K562 (cell line): ENCODE results near the gene PTPRG. TPM values are rescaled to one million over a fixed set of nuclear protein-coding genes. Genes with fewer than 3 reads are reported as not detected.
A peak's percentile ranks its signal among the peaks of the same experiment; 100 is the strongest.

Source experiments
- ATAC-seq: fragments of 200-7000 bp; cut with Tn5 transposase; 3 replicates; pipeline ENCODE4 v1.9.1; 2020; ENCODE audit warnings: moderate library complexity
- BruUV-seq: library from RNA; stranded (reverse); fragments of 400-500 nt; replicated peaks from 2 replicates; lab custom pipeline; 2021; lab: Mats Ljungman, UMichigan
- CTCF ChIA-PET: fragments of 300-600 bp; formaldehyde crosslinking; extraction: SDS; loops from one replicate; lab custom pipeline; 2021; ENCODE audit warnings: low intra/inter-chr PET ratio; lab: Yijun Ruan, JAX
- POLR2A ChIA-PET: fragments of 300-600, 350-650 bp; sonication (Branson Sonifier 250); formaldehyde crosslinking; extraction: SDS; loops from one replicate; lab custom pipeline; 2021; ENCODE audit warnings: antibody characterized with exemption, inconsistent platforms; lab: Yijun Ruan, JAX
- DNase-seq, 4 experiments: peaks; one replicate each; pipeline versions ENCODE4 v3.0.0 to v3.0.0-alpha.2; 2011 to 2018; ENCODE audit warnings: low spot score in 3 of 4, mixed read lengths in 3 of 4; ENCODE audit errors: extremely low read depth in 1 of 4
- FAIRE-seq: peaks from 2 replicates; lab custom pipeline; 2011; peaks lifted over from hg19 to GRCh38; lab: Jason Lieb, UNC
- H2AFZ ChIP-seq: 2 replicates; pipeline ENCODE4 v1.6.0; 2011; ENCODE audit warnings: low read depth, low read length, control low read depth, inconsistent platforms
- H3K27ac ChIP-seq: fragments of 200-600 bp; 3 replicates; pipeline ENCODE4 v1.8.0; 2011; ENCODE audit warnings: low read depth, mild to moderate bottlenecking, control low read depth, inconsistent platforms, low read length, moderate library complexity, mixed read lengths; ENCODE audit errors: extremely low read depth
- H3K27me3 ChIP-seq, 2 experiments: fragments of 300-600 bp in 1 of 2; 2 replicates in 1 of 2; 3 replicates in 1 of 2; pipeline versions ENCODE4 v1.6.0 to v1.8.0; 2011; ENCODE audit warnings: inconsistent platforms in 2 of 2, low read length in 2 of 2, mild to moderate bottlenecking in 1 of 2, mixed read lengths in 1 of 2, moderate library complexity in 1 of 2; ENCODE audit not compliant: control insufficient read depth in 2 of 2, insufficient read depth in 2 of 2
- H3K36me3 ChIP-seq: fragments of 300-600 bp; 3 replicates; pipeline ENCODE4 v1.8.0; 2011; ENCODE audit warnings: mild to moderate bottlenecking, low read length, inconsistent platforms; ENCODE audit not compliant: control insufficient read depth, insufficient read depth
- H3K4me1 ChIP-seq, 2 experiments: fragments of 200-600 bp in 1 of 2; replicated peaks in 1 of 2; 2 replicates in 1 of 2; 3 replicates in 1 of 2; pipeline versions ENCODE4 v1.5.1 to v1.8.0; 2011; ENCODE audit warnings: inconsistent platforms in 2 of 2, low read length in 2 of 2, mild to moderate bottlenecking in 1 of 2, mixed read lengths in 1 of 2, moderate library complexity in 1 of 2; ENCODE audit not compliant: control insufficient read depth in 2 of 2, insufficient read depth in 2 of 2
- H3K4me2 ChIP-seq: 2 replicates; pipeline ENCODE4 v1.6.1; 2011; ENCODE audit warnings: low read length, control low read depth, inconsistent platforms, mixed read lengths; ENCODE audit not compliant: insufficient read depth
- H3K4me3 ChIP-seq: fragments of 200-600 bp; sonication (generic), shearing (Covaris generic); 2 replicates; pipeline ENCODE4 v1.5.1; 2016; ENCODE audit warnings: control low read depth, inconsistent platforms
- H3K79me2 ChIP-seq: fragments of 200-600 bp; 3 replicates; pipeline ENCODE4 v1.8.0; 2011; ENCODE audit warnings: low read length, inconsistent platforms; ENCODE audit not compliant: control insufficient read depth, insufficient read depth
- H3K9ac ChIP-seq, 2 experiments: 2 replicates each; pipeline versions ENCODE4 v1.6.0 to v1.6.1; 2011; ENCODE audit warnings: low read depth in 2 of 2, low read length in 2 of 2, control low read depth in 1 of 2, inconsistent platforms in 1 of 2, mild to moderate bottlenecking in 1 of 2, mixed read lengths in 1 of 2; ENCODE audit not compliant: insufficient read depth in 1 of 2
- H3K9me1 ChIP-seq: one replicate; pipeline ENCODE4 v1.6.0; 2011; ENCODE audit warnings: inconsistent platforms, mild to moderate bottlenecking, low read length, moderate library complexity; ENCODE audit not compliant: control insufficient read depth, insufficient read depth
- H3K9me3 ChIP-seq: replicated peaks from 2 replicates; pipeline ENCODE4 v1.5.1; 2011; ENCODE audit warnings: low read depth, low read length, inconsistent platforms; ENCODE audit not compliant: control insufficient read depth, insufficient read depth
- H4K20me1 ChIP-seq: replicated peaks from 2 replicates; pipeline ENCODE4 v1.6.1; 2011; ENCODE audit warnings: low read length, inconsistent platforms, mixed read lengths; ENCODE audit not compliant: control insufficient read depth, insufficient read depth
- RBM14 ChIP-seq: fragments of 200-400 bp; formaldehyde crosslinking; IDR thresholded peaks from 2 replicates; pipeline ENCODE4 v1.6.1; 2018; ENCODE audit warnings: low read depth, mild to moderate bottlenecking, low read length, moderate library complexity, borderline replicate concordance; ENCODE audit not compliant: insufficient read depth
- WGBS: fragments of 100-300 bp; shearing (Covaris generic); methylation state at CpG from one replicate; pipeline ENCODE4 v1.1.6; 2016; ENCODE audit warnings: low coverage, mixed read lengths; ENCODE audit not compliant: insufficient coverage; ENCODE audit errors: missing lambda C conversion rate; 5-methylcytosine and 5-hydroxymethylcytosine counted together
- in situ Hi-C: fragments of 300-500 bp; cut with MboI; formaldehyde crosslinking; loops from 4 replicates; pipeline ENCODE4 v1.15.0; 2018; ENCODE audit warnings: inconsistent platforms, mixed read lengths
- intact Hi-C: fragments of 100-400 bp; cut with micrococcal nuclease; formaldehyde crosslinking; loops from 2 replicates; pipeline ENCODE4 v1.14.2; 2022
- polyA plus RNA-seq, 8 experiments: library from polyadenylated mRNA; depleted of rRNA in 4 of 8; stranded (reverse) in 5 of 8; unstranded in 3 of 8; fragments of >200 nt; fragmentation: Nextera tagmentation in 2 of 8; fragmentation: Illumina TruSeq in 1 of 8; extraction: Ambion mirVana in 2 of 8; extraction: Trizol in 1 of 8; gene quantifications; 2 replicates each; pipeline versions ENCODE4 v1.2.1 to v1.2.3, GENCODE V29; 2011 to 2014; ENCODE audit warnings: inconsistent platforms in 1 of 8, missing spikeins in 1 of 8
- total RNA-seq, 7 experiments: library from RNA; depleted of rRNA in 6 of 7; stranded (reverse); fragments of >200 nt in 6 of 7; fragmentation: Illumina TruSeq in 2 of 7; extraction: Trizol in 2 of 7; gene quantifications; 2 replicates each; pipeline versions ENCODE4 v1.2.1 to v1.2.3, GENCODE V29; 2011 to 2021; ENCODE audit warnings: low replicate concordance in 1 of 7
- TF ChIP-seq, protein P1 (sequence below), 3 experiments: fragments of 200-800 bp in 1 of 3; fragments of 250-450 bp in 1 of 3; fragments of 450-650 bp in 1 of 3; sonication (Bioruptor Pico) in 1 of 3; sonication (Bioruptor generic) in 1 of 3; formaldehyde crosslinking in 1 of 3; IDR thresholded peaks; 2 replicates each; pipeline versions ENCODE4 v1.6.1 to v1.8.0; 2016 to 2022; ENCODE audit warnings: mild to moderate bottlenecking in 2 of 3, missing genetic modification characterization in 2 of 3, missing compliant biosample characterization in 1 of 3, moderate library complexity in 1 of 3

PTPRG gene
- total and polyA plus RNA-seq, 9 of the 15 experiments (the other 6 are each of a cell fraction or from before 2014, with no cell fraction given) = 0.16 TPM; not detected in 8

DNA sequence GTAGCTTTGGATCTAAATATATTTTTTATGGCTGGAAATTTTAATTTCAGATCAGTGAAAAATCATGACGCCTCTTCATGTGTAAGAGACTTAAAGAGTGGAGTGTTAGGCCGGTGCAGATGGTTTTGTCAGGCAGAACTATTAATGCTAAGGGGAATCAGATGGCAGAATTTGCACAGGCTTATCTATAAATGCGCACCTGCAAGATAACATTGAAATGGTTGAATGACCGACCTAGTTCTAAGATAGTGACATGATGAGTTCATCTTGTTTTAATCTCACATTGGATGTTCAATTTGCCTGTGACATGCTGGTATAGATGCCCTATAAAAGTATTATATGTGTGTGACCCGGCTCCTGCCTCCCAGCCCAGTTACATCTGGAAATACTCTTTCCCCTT, 471.4 kb downstream of the PTPRG start:
- Histone ChIP-seq H3K9me3 (no peaks in the 10 kb centered on the region), H3K4me3 (no peak overlapping the region), H4K20me1 (no peaks in the 10 kb centered on the region), H3K79me2 (no peaks in the 10 kb centered on the region), H3K27ac (no peak overlapping the region), H3K27me3 (no peaks in the 10 kb centered on the region), H3K4me1 (no peaks in the 10 kb centered on the region), H3K9me1 (no peaks in the 10 kb centered on the region), H3K36me3 (no peaks in the 10 kb centered on the region), H2AFZ (no peak overlapping the region), H3K9ac (no peak overlapping the region), H3K4me2 (no peak overlapping the region)
- 3% methylated on average over 5 of the region's 5 CpGs for WGBS
- ATAC-seq = no peak
- no peak for DNase-seq
- ChIA-PET POLR2A (no interaction called here), CTCF (no interaction called here)
- FAIRE-seq = no peak
- no peak for TF ChIP-seq RBM14
- TF ChIP-seq, protein P1, sequence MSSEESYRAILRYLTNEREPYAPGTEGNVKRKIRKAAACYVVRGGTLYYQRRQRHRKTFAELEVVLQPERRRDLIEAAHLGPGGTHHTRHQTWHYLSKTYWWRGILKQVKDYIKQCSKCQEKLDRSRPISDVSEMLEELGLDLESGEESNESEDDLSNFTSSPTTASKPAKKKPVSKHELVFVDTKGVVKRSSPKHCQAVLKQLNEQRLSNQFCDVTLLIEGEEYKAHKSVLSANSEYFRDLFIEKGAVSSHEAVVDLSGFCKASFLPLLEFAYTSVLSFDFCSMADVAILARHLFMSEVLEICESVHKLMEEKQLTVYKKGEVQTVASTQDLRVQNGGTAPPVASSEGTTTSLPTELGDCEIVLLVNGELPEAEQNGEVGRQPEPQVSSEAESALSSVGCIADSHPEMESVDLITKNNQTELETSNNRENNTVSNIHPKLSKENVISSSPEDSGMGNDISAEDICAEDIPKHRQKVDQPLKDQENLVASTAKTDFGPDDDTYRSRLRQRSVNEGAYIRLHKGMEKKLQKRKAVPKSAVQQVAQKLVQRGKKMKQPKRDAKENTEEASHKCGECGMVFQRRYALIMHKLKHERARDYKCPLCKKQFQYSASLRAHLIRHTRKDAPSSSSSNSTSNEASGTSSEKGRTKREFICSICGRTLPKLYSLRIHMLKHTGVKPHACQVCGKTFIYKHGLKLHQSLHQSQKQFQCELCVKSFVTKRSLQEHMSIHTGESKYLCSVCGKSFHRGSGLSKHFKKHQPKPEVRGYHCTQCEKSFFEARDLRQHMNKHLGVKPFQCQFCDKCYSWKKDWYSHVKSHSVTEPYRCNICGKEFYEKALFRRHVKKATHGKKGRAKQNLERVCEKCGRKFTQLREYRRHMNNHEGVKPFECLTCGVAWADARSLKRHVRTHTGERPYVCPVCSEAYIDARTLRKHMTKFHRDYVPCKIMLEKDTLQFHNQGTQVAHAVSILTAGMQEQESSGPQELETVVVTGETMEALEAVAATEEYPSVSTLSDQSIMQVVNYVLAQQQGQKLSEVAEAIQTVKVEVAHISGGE (CRISPR knock-in tag; IDR thresholded peaks at IDR 0.05) = peak in 1 of 3 experiments; percentile 5; a peak in 1 of 6 replicates
- in situ Hi-C loops (no loop called here), intact Hi-C loops (no loop called here)
- BruUV-seq = no TSS peak
